ENCODE results near the gene THTPA. TPM values are rescaled to one million over a fixed set of nuclear protein-coding genes. Genes with fewer than 3 reads are reported as not detected.

THTPA gene
- total and polyA plus RNA-seq, 9 of the 15 experiments (the other 6 are each of a cell fraction or from before 2014, with no cell fraction given) = 2.4 to 8.7 (median 5.2) TPM

DNA sequence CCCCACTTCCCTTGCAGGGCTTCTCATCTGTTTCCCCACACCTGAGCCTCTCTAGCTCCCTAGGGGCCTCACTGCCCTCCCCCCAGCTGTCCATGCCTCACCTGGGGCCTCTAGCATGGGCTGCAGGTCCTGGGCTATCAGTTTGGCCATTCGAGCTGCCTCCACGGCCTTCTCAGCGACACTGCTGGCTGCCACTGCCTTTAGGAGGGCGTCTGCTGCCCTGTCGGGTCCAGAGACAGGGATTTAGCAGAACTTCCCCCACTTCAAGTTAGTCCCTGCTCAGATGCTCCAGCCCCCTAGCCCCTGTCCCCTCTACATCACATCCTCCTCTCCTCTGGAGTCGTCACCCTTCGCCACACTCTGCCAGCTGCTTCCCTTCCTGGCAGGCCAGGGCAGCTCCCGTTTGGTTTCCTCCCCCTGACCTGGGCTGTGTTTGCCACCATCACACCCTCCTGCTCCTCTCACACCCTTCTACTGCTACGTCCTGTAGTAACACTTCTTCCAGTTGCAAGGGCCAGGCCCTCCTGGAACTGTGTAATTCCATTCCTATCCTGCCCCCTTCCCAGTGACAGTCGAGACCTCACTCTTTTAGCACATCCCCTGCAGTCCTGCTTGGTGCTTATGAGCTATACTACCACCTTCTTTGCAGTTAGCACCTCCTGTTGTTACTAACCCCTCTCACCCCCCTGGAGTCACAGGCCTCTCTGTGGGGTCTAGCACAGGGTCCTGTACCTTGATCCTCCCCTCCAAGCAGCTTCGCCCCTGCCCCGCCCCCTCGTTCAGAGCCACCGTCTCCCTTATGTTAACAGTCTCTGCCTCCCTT is 15.8 kb downstream of the THTPA start:
- H3K9ac ChIP-seq (ENCODE audit: insufficient read depth in 1 of 2, low read depth in 2 of 2, low read length in 2 of 2) = no peak overlapping the region
- TF ChIP-seq ZNF282 (CRISPR knock-in tag; IDR thresholded peaks at IDR 0.05) = no peak
- TF ChIP-seq ARID4B (CRISPR knock-in tag; IDR thresholded peaks at IDR 0.05) = no peak
- no peak for TF ChIP-seq ATF1 (CRISPR knock-in tag; IDR thresholded peaks at IDR 0.05)
- TF ChIP-seq ATF1 (tag; IDR thresholded peaks at IDR 0.05) = no peak
- BruUV-seq (replicated peaks) = no TSS peak
- POLR2A ChIA-PET = interaction anchor here (0.5 to 0.7 kb wide), 5 partner anchors 8 to 688 kb away, joined by 3 to 6 read pairs (median 3); no protein-coding TSS in a partner anchor
- H3K4me1 ChIP-seq (replicated peaks in 1 of 2; ENCODE audit: control insufficient read depth in 2 of 2, insufficient read depth in 2 of 2, low read length in 2 of 2) = peaks cover 12 to 34% of the 10 kb centered on the region in 2 experiments; a peak in 4 of 5 replicates
- peaks cover 3% of the 10 kb centered on the region; the same call in 2 of the 3 replicates for H3K79me2 ChIP-seq (ENCODE audit: control insufficient read depth, insufficient read depth, low read length)
- in situ Hi-C loops (cut with MboI) (no loop called here), intact Hi-C loops (cut with micrococcal nuclease) (no loop called here)
- FAIRE-seq (no peak), DNase-seq (ENCODE audit: extremely low read depth in 1 of 4, low spot score in 3 of 4) (no peak), ATAC-seq (no peak)
- CTCF ChIA-PET (ENCODE audit: low intra/inter-chr PET ratio) = interaction anchor here (0.6 kb wide), 1 partner anchor 513 kb away, joined by 3 read pairs; no protein-coding TSS in a partner anchor
- no peaks in the 10 kb centered on the region for H4K20me1 ChIP-seq (replicated peaks; ENCODE audit: control insufficient read depth, insufficient read depth, low read length)
- no peak overlapping the region for H3K4me3 ChIP-seq
- no peaks in the 10 kb centered on the region; the same call in 1 of the 2 replicates for H3K9me3 ChIP-seq (replicated peaks; ENCODE audit: control insufficient read depth, insufficient read depth, low read depth, low read length)
- no peak overlapping the region for H3K4me2 ChIP-seq (ENCODE audit: insufficient read depth, low read length)
- no peaks in the 10 kb centered on the region for H3K27me3 ChIP-seq (ENCODE audit: control insufficient read depth in 2 of 2, insufficient read depth in 2 of 2, low read length in 2 of 2)
- WGBS (ENCODE audit: insufficient coverage, low coverage, missing lambda C conversion rate) = 14% methylated on average over 4 of the region's 14 CpGs
- H3K27ac ChIP-seq (ENCODE audit: extremely low read depth, low read depth, low read length) = no peak overlapping the region
- H3K36me3 ChIP-seq (ENCODE audit: control insufficient read depth, insufficient read depth, low read length) = no peaks in the 10 kb centered on the region
- H2AFZ ChIP-seq (ENCODE audit: low read depth, low read length) = no peak overlapping the region
- no peaks in the 10 kb centered on the region for H3K9me1 ChIP-seq (ENCODE audit: control insufficient read depth, insufficient read depth, low read length)
